Lower leg skin (tissue), 4 donors: Measurements from ENCODE around the gene TREH. TPM values are rescaled to one million over a fixed set of nuclear protein-coding genes. Genes with fewer than 3 reads are reported as not detected.

ENCODE experiments used
- DNase-seq, 2 donors: peaks; one replicate each; pipeline ENCODE4 v3.0.0-alpha.2; 2019; ENCODE audit warnings: low spot score in 2 of 2
- H3K4me3 ChIP-seq: fragments of 200-600 bp; sonication (generic); 2 replicates; pipeline ENCODE4 v1.5.1; 2017; ENCODE audit warnings: mild to moderate bottlenecking, low read depth; ENCODE audit not compliant: poor library complexity, severe bottlenecking
- POLR2A ChIP-seq, 2 donors: fragments of 450-650 bp; IDR thresholded peaks; one replicate each; pipeline ENCODE4 v1.6.1; 2016 to 2017; ENCODE audit warnings: antibody characterized with exemption in 2 of 2, mild to moderate bottlenecking in 1 of 2, moderate library complexity in 1 of 2
- WGBS, 2 donors: methylation state at CpG; one replicate each; pipeline ENCODE4 v1.1.5; 2018; 5-methylcytosine and 5-hydroxymethylcytosine counted together
- intact Hi-C: fragments of 100-400 bp; cut with DNase I; formaldehyde crosslinking; loops from one replicate; pipeline ENCODE4 v1.15.0; 2023; ENCODE audit warnings: low total_unique reads
- total RNA-seq, 4 donors: library from RNA; depleted of rRNA; stranded (reverse); fragments of >200 nt; gene quantifications; one replicate each; pipeline ENCODE4 v1.1.0, GENCODE V29; 2016
- TF ChIP-seq, protein P1 (sequence below), 3 donors: fragments of 450-650 bp; IDR thresholded peaks; one replicate each; pipeline ENCODE4 v1.5.1; 2016; ENCODE audit warnings: antibody characterized with exemption in 3 of 3, mild to moderate bottlenecking in 3 of 3, moderate library complexity in 2 of 3

The TREH gene
- total RNA-seq, 4 donors from 2014 or later: not detected

DNA sequence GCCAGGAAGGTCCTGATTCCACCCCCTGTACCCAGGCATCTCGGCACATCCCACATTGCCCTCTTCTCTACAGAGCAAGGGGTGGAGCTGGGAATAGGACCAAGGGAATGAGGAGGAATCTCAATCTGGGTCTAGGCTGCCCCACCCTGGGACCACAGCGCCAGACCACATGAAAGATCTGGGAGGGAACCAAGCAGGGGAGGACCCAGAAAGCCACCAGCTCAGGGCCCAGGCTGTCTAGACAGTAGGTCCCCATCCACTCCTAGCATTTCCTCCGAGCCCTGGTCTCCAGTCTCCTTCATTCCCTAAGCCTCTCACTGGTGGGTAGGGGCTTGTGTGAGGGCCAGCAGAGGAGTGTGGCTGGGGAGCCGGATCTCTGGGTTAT lies 60.5 kb downstream of the TREH start:
- DNase-seq: peak; percentile 73 to 93
- TF ChIP-seq POLR2A (IDR thresholded peaks at IDR 0.05): no peak
- TF ChIP-seq, protein P1, sequence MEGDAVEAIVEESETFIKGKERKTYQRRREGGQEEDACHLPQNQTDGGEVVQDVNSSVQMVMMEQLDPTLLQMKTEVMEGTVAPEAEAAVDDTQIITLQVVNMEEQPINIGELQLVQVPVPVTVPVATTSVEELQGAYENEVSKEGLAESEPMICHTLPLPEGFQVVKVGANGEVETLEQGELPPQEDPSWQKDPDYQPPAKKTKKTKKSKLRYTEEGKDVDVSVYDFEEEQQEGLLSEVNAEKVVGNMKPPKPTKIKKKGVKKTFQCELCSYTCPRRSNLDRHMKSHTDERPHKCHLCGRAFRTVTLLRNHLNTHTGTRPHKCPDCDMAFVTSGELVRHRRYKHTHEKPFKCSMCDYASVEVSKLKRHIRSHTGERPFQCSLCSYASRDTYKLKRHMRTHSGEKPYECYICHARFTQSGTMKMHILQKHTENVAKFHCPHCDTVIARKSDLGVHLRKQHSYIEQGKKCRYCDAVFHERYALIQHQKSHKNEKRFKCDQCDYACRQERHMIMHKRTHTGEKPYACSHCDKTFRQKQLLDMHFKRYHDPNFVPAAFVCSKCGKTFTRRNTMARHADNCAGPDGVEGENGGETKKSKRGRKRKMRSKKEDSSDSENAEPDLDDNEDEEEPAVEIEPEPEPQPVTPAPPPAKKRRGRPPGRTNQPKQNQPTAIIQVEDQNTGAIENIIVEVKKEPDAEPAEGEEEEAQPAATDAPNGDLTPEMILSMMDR (IDR thresholded peaks at IDR 0.05): no peak
- intact Hi-C loops: no loop called here
- WGBS, 2 donors: 15 to 17% methylated on average over 4 of the region's 4 CpGs
- no peak overlapping the region for H3K4me3 ChIP-seq

DNA sequence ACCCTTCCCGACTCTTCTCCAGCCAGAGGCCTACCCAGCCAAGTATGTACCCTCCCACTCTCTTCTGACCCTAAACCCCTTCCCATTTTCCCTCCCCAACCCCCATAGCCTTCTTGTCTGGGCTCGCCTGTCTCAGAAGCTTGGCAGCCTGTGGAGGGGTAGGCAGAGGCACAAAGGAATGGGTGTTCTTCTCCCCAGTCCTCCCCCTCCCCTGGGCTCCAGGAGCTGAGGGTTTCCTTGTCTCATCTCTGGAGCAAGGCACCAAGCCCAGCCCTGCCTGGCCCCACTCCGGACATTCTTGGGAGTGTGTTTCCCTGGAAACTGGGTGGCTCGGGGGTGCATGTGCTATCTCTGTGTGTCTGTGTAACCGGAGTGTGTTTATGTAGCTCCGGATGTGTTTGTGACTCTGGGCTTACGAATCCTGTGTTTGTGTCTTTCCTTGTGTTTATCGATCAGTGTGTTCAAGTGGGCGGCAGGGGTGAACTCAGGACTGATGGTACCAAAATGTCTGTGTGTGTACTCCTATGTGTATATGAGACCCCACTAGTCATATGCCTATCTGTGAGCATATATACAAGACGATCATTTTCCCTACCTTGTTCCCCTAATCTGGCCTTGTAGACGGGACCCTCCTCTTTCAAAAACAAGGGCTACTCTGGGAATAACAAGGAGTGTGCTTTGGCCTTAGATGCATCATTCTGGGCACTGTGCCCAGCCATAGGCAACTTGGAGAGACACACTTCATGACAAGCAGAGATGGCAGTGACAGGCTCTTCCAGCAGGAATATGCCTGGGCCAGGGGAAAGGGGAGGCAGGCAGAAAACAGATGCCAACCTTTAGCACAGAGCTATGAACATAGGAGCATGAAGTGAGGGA lies 61.1 kb downstream of the TREH start:
- no peak for TF ChIP-seq POLR2A (IDR thresholded peaks at IDR 0.05)
- TF ChIP-seq, protein P1 (IDR thresholded peaks at IDR 0.05): no peak
- intact Hi-C loops: no loop called here
- no peak overlapping the region for H3K4me3 ChIP-seq
- WGBS, 2 donors: 36 to 39% methylated on average over 11 of the region's 11 CpGs
- peak in 1 of 2 donors; percentile 92 for DNase-seq

DNA sequence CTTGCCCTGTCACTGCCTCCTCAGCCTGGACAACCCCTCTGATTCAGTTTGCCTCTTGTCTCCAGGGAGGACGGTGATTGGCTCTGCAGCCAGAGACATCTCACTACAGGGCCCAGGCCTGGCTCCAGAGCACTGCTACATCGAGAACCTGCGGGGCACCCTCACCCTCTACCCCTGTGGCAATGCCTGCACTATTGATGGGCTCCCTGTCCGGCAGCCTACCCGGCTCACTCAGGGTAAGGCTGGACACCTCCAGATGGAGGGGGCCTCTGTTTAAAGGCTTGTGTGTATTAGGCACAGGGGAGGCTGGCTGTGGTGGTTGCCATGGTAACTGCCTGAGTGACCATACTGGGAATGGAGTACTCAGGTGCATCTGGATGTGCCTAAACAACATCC lies 63.5 kb downstream of the TREH start:
- no peak overlapping the region for H3K4me3 ChIP-seq
- no peak for TF ChIP-seq POLR2A (IDR thresholded peaks at IDR 0.05)
- TF ChIP-seq, protein P1 (IDR thresholded peaks at IDR 0.05): no peak
- WGBS, 2 donors: 76 to 78% methylated on average over 4 to 5 of the region's 5 CpGs
- intact Hi-C loops: no loop called here
- peak in 1 of 2 donors; percentile 62 for DNase-seq

DNA sequence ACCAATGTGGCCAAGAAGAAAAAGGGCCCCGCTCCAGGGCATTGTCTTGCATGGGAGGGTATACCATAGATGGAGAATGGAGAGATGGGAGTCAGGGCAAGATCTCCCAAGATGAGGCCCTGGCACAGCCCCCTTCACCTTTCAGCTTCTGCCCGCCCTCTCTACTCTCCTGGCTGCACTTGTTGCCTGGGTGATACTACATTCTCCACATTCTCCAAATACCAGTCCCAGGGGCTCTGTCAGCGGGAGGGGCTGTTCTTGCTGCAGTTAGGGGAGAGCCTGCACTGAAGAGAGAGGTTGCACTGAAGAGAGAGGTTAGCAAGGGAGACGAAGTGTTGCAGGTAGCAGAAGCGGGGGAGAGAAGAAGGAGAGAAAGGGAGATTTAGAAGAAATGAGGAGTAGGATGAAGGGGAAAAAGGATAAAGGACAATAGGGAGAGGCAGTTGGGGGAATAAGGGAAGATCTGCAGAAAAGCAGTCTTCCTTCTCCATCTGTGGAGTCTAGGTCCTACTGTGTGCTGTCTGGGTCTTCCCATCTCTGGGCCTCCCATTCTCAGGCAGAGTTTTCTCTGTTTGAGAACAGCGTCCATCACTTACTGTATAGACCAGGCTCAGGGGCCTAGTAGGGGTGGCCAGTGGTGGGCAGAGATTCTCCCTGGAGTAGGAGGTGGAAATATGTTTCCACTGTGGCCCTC lies 64.0 kb downstream of the TREH start:
- peak in 1 of 2 donors; percentile 52 for DNase-seq
- no peak overlapping the region for H3K4me3 ChIP-seq
- no peak for TF ChIP-seq POLR2A (IDR thresholded peaks at IDR 0.05)
- TF ChIP-seq, protein P1 (IDR thresholded peaks at IDR 0.05): no peak
- 87 to 93% methylated on average over 6 of the region's 6 CpGs for WGBS, 2 donors
- intact Hi-C loops: no loop called here

DNA sequence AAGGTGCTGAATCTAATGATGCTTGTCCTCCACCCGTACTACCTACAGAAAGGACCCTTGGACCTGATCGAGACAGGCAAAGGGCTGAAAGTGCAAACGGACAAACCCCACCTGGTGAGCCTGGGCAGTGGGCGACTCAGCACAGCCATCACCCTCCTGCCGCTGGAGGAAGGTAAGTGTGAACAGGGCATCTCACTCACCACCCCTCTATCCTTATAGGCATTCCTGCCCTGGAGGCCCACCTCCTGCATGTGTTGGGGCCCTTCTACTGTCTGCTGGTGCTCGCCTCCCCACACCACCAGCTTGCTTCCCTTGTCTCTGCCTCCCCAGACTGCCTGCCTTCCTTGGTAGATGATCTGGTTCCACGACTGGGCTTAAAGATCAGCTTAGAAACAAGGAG lies 64.9 kb downstream of the TREH start:
- DNase-seq: peak in 1 of 2 donors; percentile 69
- WGBS, 2 donors: 81 to 84% methylated on average over 7 of the region's 7 CpGs
- intact Hi-C loops: no loop called here
- no peak for TF ChIP-seq POLR2A (IDR thresholded peaks at IDR 0.05)
- TF ChIP-seq, protein P1 (IDR thresholded peaks at IDR 0.05): no peak
- H3K4me3 ChIP-seq: no peak overlapping the region
